ENCODE measurements around the gene PTPRCAP.

PTPRCAP gene

GRCh38 chr11:67412495-67413179 lies 24.8 kb downstream of the PTPRCAP start:
- no peaks in the 10 kb centered on the region for H3K79me2 ChIP-seq
- H3K9ac ChIP-seq: no peak overlapping the region
- no peaks in the 10 kb centered on the region for H3K4me1 ChIP-seq
- H3K4me2 ChIP-seq (ENCODE audit: low read length): no peak overlapping the region
- no peak overlapping the region for H3K4me3 ChIP-seq (ENCODE audit: low read depth, low read length)
- no peaks in the 10 kb centered on the region for H3K27me3 ChIP-seq (ENCODE audit: control insufficient read depth, insufficient read depth, low read length)
- H3K9me3 ChIP-seq (ENCODE audit: control insufficient read depth, low read length): no peaks in the 10 kb centered on the region
- no peak overlapping the region for H2AFZ ChIP-seq
- no peaks in the 10 kb centered on the region for H3K36me3 ChIP-seq (ENCODE audit: control insufficient read depth, insufficient read depth, low read length)
- TF ChIP-seq, protein P1, sequence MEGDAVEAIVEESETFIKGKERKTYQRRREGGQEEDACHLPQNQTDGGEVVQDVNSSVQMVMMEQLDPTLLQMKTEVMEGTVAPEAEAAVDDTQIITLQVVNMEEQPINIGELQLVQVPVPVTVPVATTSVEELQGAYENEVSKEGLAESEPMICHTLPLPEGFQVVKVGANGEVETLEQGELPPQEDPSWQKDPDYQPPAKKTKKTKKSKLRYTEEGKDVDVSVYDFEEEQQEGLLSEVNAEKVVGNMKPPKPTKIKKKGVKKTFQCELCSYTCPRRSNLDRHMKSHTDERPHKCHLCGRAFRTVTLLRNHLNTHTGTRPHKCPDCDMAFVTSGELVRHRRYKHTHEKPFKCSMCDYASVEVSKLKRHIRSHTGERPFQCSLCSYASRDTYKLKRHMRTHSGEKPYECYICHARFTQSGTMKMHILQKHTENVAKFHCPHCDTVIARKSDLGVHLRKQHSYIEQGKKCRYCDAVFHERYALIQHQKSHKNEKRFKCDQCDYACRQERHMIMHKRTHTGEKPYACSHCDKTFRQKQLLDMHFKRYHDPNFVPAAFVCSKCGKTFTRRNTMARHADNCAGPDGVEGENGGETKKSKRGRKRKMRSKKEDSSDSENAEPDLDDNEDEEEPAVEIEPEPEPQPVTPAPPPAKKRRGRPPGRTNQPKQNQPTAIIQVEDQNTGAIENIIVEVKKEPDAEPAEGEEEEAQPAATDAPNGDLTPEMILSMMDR (IDR thresholded peaks at IDR 0.05): no peak
- H3K27ac ChIP-seq: no peak overlapping the region

- H3K36me3 ChIP-seq (ENCODE audit: control insufficient read depth, insufficient read depth, low read length): no peaks in the 10 kb centered on the region
- no peaks in the 10 kb centered on the region for H3K27me3 ChIP-seq (ENCODE audit: control insufficient read depth, insufficient read depth, low read length)
- no peaks in the 10 kb centered on the region for H3K9me3 ChIP-seq (ENCODE audit: control insufficient read depth, low read length)
- H3K79me2 ChIP-seq: no peaks in the 10 kb centered on the region
- H3K27ac ChIP-seq: no peak overlapping the region
- no peaks in the 10 kb centered on the region for H3K4me1 ChIP-seq
- no peak overlapping the region for H2AFZ ChIP-seq
- no peak overlapping the region for H3K4me3 ChIP-seq (ENCODE audit: low read depth, low read length)
- no peak overlapping the region for H3K9ac ChIP-seq
- H3K4me2 ChIP-seq (ENCODE audit: low read length): no peak overlapping the region
- TF ChIP-seq, protein P1 (IDR thresholded peaks at IDR 0.05): no peak
Observed at GRCh38 chr11:67411785-67412152, 25.7 kb downstream of the PTPRCAP start.

DNA sequence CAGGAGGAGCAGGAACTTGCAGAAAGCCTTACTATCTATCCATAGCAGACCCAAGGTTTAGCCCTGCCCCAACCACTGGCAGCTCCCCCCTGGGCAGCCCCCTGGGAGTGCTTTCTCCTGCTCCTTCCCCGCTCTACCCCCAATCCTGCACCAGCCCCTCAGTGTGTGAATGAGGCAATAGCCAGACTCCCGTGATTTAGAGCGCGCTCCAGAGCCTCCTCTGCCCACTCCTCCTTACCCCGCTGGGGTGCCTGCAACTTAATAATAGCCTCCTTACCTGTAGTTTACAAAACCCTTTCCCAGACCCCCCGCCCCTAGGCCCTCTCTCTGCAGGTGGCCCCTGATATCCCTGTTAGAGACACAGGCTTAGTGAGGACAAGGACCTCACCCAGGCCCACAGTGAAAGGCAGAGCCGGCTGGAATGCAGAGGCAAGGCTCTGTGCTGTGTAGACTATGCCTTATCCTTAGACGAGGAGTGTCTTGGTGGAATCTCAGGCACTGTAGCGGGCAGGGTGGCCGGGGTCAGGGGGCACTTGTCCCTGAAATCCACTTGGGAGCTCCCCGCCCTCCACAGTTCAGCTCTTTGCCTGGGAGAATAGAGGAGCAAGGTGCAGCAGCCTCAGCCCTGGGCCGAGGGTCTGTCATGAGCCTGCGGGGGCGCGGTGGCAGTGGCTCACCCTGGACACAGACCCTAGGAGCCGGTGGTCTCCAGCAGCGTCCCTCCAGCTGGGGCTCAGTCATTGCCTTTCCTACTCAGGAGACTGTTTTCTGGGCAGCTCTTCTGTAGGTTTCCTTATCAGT lies 26.3 kb downstream of the PTPRCAP start:
- TF ChIP-seq, protein P1 (IDR thresholded peaks at IDR 0.05): no peak
- Histone ChIP-seq H3K4me2 (ENCODE audit: low read length) (no peak overlapping the region), H3K4me1 (no peaks in the 10 kb centered on the region), H3K27ac (no peak overlapping the region), H3K9ac (no peak overlapping the region), H3K9me3 (ENCODE audit: control insufficient read depth, low read length) (no peaks in the 10 kb centered on the region), H3K27me3 (ENCODE audit: control insufficient read depth, insufficient read depth, low read length) (no peaks in the 10 kb centered on the region), H3K36me3 (ENCODE audit: control insufficient read depth, insufficient read depth, low read length) (no peaks in the 10 kb centered on the region), H3K79me2 (no peaks in the 10 kb centered on the region), H2AFZ (no peak overlapping the region), H3K4me3 (ENCODE audit: low read depth, low read length) (no peak overlapping the region)

GRCh38 chr11:67410369-67410831 lies 27.1 kb downstream of the PTPRCAP start:
- Histone ChIP-seq H3K4me3 (ENCODE audit: low read depth, low read length) (no peak overlapping the region), H3K9ac (no peak overlapping the region), H3K9me3 (ENCODE audit: control insufficient read depth, low read length) (no peaks in the 10 kb centered on the region), H3K4me1 (no peaks in the 10 kb centered on the region), H3K27ac (no peak overlapping the region), H3K79me2 (no peaks in the 10 kb centered on the region), H3K27me3 (ENCODE audit: control insufficient read depth, insufficient read depth, low read length) (no peaks in the 10 kb centered on the region), H2AFZ (no peak overlapping the region), H3K4me2 (ENCODE audit: low read length) (no peak overlapping the region), H3K36me3 (ENCODE audit: control insufficient read depth, insufficient read depth, low read length) (no peaks in the 10 kb centered on the region)
- TF ChIP-seq, protein P1 (IDR thresholded peaks at IDR 0.05): no peak
